Ishikawa (cell line): ENCODE data around the gene NKX1-2.

ENCODE experiments used
- EGR1 ChIP-seq: IDR thresholded peaks from 2 replicates; pipeline ENCODE4 v1.6.1; 2012
- FOXM1 ChIP-seq: IDR thresholded peaks from 2 replicates; pipeline ENCODE4 v1.6.1; 2012; ENCODE audit warnings: low read depth, borderline replicate concordance
- RAD21 ChIP-seq: IDR thresholded peaks from 2 replicates; pipeline ENCODE4 v1.6.1; 2012; ENCODE audit warnings: low read depth
- USF1 ChIP-seq: IDR thresholded peaks from 2 replicates; pipeline ENCODE4 v1.6.1; 2012

- no peak for TF ChIP-seq FOXM1
- TF ChIP-seq EGR1 = no peak
- TF ChIP-seq USF1 = no peak
- TF ChIP-seq RAD21 = no peak
These were observed 47.6 kb downstream of the NKX1-2 start for GRCh38 chr10:124402273-124402672.
